Stimulated activated CD8-positive, alpha-beta memory T cell treated with anti-CD3 and anti-CD28 coated beads, Interleukin-2, amount 100 ng/mL, for 48 hours (primary cell): ENCODE data around the gene HEATR1.
"Not testable (repeated sequence)": the region's sequence is repeated elsewhere in the genome, so short reads cannot be mapped to it uniquely, and the experiment has no call there.

Experiments
- DNase-seq, 2 donors: peaks; one replicate each; pipeline ENCODE4 v3.0.0-alpha.2; 2020; ENCODE audit warnings: low read depth in 2 of 2

Gene HEATR1

DNA sequence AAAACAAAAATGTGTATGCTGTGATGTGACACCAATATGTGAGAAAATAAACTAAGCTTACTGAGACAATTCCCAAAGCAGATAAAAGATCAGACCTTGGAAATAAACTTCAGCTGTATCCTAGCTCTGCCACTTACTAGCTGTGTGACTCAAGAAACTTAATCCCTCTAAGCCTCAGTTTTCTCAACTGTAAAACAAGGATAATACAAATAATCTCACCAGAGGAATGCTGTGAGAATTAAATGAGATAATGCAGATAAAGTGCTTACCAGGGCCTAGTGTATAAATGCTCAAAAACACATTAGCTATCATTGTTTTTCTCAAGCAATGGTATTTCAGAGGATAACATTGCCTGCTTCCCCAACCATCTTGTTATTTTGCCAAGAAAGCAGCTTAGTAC is 2.1 kb downstream of the HEATR1 start:
- DNase-seq, result no peak

DNA sequence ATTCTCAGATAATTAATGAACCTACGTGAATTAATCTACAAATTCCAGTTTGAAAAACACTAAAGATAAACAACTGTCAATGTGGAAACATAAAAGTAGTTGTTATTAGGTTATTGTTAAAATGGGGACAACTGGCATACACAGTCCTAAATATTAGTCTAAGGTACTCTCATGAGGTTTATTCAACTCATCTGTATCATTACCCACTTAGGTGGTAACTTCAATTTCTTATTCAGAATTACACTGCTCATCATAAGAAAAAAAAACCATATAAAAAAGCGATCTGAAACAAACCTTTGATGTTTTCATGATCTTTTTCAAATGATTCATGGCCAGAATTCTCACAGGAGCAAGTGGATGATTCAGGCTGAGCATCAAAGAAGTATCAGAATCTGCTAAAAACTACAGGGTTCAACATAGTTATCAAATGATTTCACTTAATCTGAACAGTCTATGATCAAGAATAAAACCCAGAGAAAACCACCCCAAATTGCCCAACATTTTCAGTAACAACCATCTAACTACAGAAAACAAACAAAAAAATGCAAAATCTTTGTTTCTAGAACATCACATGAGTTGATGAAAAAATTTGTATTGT is 13.7 kb downstream of the HEATR1 start:
- DNase-seq, result no peak

- no peak for DNase-seq
These were observed 14.8 kb downstream of the HEATR1 start for GRCh38 chr1:236589531-236589930.

DNA sequence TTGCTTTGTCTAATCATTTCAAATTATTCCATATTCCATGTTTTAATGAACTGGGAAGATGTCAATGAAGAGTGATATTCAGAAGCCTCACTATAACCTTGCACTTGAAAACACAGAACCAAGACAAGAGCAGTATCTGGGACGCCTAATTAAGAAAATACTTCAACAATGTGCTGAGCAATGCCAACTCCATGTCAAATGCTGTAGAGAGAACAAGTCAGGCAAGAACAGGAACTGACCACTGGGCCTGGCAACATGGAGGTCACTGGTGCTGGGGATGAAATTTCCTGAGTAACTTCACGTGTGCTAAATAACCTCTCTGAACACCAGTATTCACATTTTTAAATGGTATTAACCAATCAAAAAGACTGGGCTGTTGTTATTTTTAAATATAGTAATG is 22.8 kb downstream of the HEATR1 start:
- no peak for DNase-seq

DNA sequence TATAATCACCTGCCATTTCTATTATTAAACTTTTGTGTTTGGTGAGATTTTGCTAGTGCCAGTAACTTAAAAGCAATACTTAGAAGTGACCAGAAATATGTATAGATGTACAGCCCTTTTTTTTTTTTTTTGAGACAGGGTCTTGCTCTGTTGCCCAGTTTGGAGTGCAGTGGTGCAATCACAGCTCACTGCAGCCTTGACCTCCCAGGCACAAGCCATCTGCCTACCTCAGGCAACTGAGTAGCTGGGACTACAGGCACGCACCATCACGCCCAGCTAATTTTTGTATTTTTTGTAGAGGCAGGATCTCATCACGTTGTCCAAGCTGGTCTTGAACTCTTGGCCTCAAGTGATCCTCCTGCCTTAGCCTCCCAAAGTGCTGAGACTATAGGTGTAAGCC is 23.9 kb downstream of the HEATR1 start:
- not testable (repeated sequence) for DNase-seq

DNA sequence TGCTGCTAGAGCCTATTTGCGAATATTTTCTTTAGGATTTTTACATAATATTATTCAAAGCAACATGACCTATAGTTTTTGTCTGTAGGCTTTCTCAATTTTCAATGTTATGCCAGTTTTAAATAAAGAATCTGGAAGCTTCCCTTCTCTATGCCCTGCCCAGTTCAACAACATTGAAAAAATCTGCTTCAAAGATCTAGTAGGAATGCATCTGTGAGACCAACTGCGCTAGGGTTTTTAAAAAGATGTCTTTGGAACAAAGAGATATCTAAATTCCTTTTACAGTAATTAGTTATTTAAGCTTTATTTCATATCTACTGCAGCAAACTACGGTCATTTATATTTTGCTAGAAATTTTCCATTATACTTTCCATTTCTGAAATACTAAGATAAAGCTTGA is 25.7 kb downstream of the HEATR1 start:
- no peak for DNase-seq

DNA sequence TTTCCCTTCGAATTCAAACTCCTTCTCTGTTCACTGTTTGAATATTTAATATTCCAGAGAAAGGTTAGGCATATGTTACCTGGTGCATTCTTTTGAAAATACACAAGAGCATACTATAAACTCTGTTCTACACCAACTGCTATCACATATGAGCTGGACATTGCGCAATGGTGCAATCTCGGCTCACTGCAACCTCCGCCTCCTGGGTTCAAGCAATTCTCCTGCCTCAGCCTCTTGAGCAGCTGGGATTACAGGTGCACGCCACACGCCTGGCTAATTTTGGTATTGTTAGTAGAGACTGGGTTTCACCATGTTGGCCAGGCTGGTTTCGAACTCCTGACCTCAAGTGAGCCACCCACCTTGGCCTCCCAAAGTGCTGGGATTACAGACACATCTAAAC is 27.3 kb downstream of the HEATR1 start:
- not testable (repeated sequence) for DNase-seq

- DNase-seq, result no peak
These were observed 28.3 kb downstream of the HEATR1 start for GRCh38 chr1:236576004-236576403.

- DNase-seq, result no peak
These were observed 28.8 kb downstream of the HEATR1 start for GRCh38 chr1:236575523-236575922.

DNA sequence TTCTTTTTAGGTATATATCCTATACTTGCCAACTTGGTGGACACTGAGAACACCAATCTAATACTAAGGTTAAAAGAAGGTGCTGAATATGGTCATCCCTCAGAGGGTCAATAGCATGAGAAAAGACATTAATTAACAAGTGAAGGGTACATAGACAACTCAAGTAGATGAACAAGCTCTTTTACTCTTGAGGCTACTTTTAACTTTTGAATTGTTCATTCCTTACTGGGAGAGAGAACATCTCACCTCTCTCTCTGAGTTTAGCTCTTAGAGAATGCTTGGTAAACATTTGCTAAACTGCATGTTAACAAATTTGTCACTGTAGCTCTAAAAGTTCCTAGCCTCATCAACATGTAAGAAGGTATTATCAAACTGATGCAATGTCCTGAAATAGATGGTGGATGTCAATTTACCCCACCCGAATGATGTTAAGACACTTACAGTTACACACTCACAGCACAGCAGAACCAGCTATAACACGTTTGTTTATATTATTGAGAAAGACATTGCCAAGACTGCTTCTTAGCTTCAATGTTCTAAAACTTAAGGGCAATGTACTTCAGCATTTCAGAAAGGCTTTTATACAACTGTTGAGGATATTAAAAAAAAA is 35.9 kb downstream of the HEATR1 start:
- no peak for DNase-seq

- no peak for DNase-seq
These were observed 38.8 kb downstream of the HEATR1 start for GRCh38 chr1:236565530-236565929.

DNA sequence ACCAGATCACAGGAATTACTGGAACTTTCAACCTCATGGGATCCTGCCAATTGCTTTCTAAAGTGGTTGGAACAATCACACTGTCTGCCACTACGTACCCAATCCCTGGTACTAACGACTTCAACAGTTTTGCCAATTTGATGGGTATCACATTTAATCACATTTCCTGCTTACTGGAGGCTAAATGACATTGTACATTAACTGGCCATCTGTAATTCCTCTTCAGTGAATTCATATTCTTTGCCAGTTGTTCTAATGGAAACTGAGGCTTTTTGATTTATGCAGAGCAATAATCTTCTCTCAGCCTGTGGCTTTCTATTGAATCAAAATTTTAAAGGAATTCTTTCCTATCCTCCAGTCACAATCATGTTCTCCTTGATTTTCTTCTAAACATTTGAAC is 42.3 kb downstream of the HEATR1 start:
- no peak for DNase-seq

DNA sequence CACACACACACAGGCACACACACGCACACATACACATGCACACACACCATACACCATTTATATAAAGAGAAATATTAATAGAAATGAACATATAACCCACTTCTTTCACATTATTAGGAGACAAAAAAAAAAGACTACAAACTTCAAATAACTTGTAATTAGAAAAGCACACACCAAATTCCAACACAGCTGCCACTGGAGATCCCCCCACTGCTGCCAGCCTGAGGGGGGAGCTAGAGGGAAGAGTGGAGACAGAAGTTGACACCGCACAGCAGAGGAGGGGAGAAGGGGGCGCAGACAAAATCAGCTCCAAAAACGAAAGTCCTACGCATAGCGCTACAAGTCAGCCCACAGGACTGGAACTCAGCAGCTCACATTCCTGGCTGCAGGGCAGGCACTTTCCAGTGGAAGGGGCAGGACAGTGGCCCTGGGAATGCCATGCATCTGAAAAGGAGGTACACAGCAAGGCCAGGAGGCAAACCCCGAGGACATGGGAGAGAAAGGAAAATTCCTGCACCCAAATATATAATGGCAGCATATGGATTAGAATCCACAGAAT is 44.0 kb downstream of the HEATR1 start:
- DNase-seq, result no peak

DNA sequence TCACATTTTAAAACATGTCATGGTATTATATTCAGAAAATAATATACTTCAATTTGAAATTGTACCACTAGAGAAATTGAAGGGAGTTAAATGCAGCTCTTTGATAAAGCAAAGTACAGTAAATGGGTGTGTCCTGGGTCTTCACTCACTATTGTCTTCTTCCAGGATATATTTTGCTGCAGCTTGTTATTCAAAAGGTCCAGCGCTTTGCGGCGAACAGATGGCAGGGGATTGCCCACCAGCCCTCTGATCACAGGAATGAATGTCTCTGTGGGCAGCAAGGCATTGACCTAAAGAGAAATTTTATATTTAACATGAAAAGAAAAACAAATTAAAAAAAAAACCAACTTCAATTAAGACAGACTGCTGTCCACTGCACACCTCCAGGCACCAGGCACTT is 45.5 kb downstream of the HEATR1 start:
- DNase-seq, result no peak

- DNase-seq, result no peak
These were observed 46.2 kb downstream of the HEATR1 start for GRCh38 chr1:236558081-236558480.

GRCh38 chr1:236556606-236557005 is 47.7 kb downstream of the HEATR1 start:
- no peak for DNase-seq

DNA sequence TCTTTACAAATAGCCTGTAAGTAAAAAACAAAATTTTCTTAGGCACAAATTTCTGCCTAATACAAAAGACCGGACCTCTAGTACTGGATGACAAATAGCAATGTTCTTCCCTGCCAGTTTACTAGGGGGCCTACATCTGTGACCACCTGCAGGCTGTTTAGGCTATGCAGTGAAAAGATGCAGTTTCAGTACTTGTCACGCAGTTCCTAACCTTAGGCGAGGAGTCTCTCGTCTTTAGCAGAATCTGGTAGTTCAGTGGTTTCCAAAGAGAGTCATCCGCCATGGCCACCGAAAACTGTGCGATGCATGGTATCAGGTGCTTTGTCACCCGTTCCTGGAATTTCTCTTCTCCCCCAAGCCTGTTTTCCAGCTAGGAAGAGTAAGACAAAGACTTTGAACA is 50.9 kb downstream of the HEATR1 start:
- DNase-seq, result no peak

DNA sequence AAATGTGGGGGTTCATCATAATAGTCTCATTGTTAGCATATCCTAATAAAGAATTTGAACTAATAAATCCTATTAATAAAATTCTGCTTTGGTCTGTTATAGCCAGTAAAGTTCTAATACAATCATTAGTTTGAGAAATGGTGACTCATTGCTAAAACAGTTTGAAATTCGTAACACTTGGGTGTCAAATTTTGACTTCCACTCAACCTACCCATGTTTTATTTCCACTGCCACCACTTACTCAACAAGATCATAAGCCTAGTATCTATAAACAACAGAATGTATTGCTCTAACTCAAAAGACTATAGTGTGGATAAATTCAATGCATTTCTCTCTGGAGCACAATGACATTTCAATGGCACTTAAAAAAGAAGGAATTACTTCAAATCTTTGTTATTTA is 51.4 kb downstream of the HEATR1 start:
- DNase-seq, result no peak

GRCh38 chr1:236552096-236552495 is 52.2 kb downstream of the HEATR1 start:
- DNase-seq, result no peak

- no peak for DNase-seq
These were observed 53.1 kb downstream of the HEATR1 start for GRCh38 chr1:236550961-236551851.

DNA sequence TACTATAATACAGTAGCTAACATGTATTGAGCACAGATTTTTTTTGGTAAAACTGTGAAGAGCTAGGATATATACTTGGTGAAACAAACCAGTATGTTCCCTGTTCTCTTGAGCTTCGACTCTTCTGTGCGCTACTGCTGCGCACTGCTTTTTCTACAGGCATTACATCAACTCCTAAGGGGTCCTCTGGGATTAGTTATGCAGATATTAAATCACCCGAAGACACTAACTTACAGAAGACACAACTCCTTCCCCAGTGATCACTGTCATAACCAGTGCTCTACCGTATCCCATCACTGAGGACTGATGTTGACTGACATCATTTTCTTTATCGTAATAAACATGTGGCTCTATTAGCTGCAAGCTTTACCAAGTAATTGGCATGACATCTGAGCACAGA is 55.9 kb downstream of the HEATR1 start:
- no peak for DNase-seq

DNA sequence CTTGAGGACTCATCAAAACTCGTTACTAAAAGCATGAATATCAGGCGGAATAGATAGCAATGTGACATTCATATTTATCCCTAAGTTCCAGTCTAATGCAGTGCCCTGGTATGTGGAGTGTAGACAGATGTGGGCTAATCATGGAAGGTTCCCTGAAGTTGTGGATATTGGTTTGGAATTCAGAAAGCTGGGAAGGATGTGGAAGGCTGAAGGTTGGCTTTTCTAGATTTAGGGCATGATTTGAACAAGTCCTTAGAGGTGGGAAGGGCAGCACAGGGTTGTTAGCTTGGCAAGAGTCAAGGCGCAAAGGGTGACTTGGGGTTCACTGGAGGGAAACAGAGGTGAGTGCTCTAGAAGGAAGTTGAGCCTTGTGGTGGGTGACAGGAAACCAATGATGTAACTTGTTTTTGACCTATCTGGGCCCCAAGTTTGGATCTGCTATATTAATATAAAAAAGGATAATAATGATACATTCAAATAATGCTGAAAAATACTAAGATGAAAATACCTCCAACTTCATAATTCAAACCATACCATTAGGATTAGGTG is 58.6 kb downstream of the HEATR1 start:
- no peak for DNase-seq
